H1 (cell line): ENCODE measurements around the gene ATP11A.

ENCODE experiments used
- EP300 ChIP-seq, 2 experiments: IDR thresholded peaks; 1 replicate in 1 of 2; 2 replicates in 1 of 2; pipeline ENCODE4 v1.6.1; 2011 to 2012; ENCODE audit warnings: low read depth in 2 of 2, low read length in 2 of 2, mild to moderate bottlenecking in 2 of 2, borderline replicate concordance in 1 of 2, inconsistent platforms in 1 of 2, moderate library complexity in 1 of 2
- RAD21 ChIP-seq, 2 experiments: IDR thresholded peaks in 1 of 2; conservative IDR thresholded peaks in 1 of 2; 2 replicates each; pipeline ENCODE4 v1.6.1; 2011; ENCODE audit warnings: low read depth in 2 of 2, low read length in 2 of 2, improper control_type of control experiment in 1 of 2, inconsistent platforms in 1 of 2, mild to moderate bottlenecking in 1 of 2, moderate library complexity in 1 of 2
- RNF2 ChIP-seq: fragments of 200-900, 300-1000 bp; sonication (generic); IDR thresholded peaks from 2 replicates; pipeline ENCODE4 v1.7.1; 2016; ENCODE audit warnings: borderline replicate concordance, low read depth, mild to moderate bottlenecking, antibody characterized with exemption, low read length; ENCODE audit not compliant: poor library complexity, severe bottlenecking; ENCODE audit errors: missing control alignments
- ZNF274 ChIP-seq: IDR thresholded peaks from 2 replicates; pipeline ENCODE4 v1.7.0; 2012; ENCODE audit warnings: low read length, borderline replicate concordance; ENCODE audit errors: extremely low read depth

DNA sequence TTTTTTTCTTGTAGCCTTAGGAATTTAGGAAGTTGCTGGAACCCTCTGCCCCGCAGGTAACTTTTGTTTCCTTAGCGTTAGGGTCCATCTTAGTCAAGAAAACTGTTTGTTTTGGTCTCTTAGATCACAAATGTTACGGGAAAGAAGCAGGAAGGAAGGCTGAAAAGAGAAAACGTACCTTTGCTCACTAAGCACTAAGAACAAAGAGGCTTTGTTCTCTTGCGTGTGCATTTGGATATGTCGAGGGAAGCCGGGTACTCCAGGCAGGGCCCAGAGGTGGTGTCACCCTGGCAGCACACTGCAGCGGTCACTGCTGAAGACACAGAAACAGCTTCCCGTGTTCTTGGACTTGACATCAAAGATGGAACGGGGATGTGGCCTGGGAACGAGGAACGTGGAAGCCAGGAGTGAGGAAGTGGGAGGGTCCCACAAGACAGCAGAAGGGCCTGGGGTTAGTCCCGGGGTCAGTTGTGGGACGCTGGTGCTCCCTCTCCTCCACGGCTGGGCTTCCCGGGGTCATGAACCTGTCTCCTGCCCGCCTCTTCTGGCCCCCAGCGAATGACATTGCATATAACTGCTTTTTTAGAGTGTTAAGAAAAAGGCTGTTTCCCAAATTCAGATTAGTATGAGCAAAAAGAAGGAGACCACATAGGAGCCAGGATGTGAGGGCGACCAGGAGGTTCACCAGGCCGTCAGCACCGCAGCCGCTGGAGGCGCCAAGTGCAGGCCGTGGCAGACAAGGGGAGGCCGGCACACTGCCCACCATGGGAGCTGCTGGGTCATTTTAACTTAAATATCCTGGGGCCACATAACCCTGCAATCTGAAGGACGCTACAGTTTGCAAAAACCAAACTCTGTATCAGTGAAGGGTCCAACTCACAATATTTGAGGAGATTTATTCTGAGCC, 31.6 kb downstream of the ATP11A start:
- no peak for TF ChIP-seq EP300 (IDR thresholded peaks at IDR 0.05; ENCODE audit: borderline replicate concordance in 1 of 2, low read depth in 2 of 2, low read length in 2 of 2)
- TF ChIP-seq RAD21 (IDR thresholded peaks at IDR 0.05 in 1 of 2, conservative IDR thresholded peaks at IDR 0.05 in 1 of 2; ENCODE audit: low read depth in 2 of 2, low read length in 2 of 2) = no peak
- no peak for TF ChIP-seq RNF2
- TF ChIP-seq ZNF274 = no peak
